ENCODE measurements around the gene GLOD4.
A peak's percentile ranks its signal among the peaks of the same experiment; 100 is the strongest.

GLOD4 gene

DNA sequence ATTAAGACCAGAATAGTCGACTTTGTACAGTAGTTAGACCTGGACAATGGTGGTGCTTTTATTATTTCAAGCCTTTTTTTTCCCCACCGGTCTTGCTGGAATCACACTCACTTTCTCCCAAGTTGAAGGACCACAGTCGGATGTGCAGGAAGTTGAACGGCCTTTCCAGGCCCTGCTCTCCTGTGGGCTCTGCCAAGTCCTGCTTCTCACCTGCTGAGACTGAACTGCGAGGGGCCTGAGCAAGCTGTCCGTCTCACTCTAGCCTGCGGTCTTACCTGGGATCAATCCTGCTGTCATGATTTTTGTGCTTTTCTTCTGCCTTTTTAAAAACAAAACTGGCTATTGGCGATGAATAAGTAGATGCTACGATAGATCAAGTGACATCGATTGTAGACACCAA is 48.3 kb downstream of the GLOD4 start:
- TF ChIP-seq, protein P1, sequence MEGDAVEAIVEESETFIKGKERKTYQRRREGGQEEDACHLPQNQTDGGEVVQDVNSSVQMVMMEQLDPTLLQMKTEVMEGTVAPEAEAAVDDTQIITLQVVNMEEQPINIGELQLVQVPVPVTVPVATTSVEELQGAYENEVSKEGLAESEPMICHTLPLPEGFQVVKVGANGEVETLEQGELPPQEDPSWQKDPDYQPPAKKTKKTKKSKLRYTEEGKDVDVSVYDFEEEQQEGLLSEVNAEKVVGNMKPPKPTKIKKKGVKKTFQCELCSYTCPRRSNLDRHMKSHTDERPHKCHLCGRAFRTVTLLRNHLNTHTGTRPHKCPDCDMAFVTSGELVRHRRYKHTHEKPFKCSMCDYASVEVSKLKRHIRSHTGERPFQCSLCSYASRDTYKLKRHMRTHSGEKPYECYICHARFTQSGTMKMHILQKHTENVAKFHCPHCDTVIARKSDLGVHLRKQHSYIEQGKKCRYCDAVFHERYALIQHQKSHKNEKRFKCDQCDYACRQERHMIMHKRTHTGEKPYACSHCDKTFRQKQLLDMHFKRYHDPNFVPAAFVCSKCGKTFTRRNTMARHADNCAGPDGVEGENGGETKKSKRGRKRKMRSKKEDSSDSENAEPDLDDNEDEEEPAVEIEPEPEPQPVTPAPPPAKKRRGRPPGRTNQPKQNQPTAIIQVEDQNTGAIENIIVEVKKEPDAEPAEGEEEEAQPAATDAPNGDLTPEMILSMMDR (conservative IDR thresholded peaks at IDR 0.05; ENCODE audit: low read depth, low read length) = no peak
- H3K4me3 ChIP-seq (ENCODE audit: low read length) = peak overlapping the region; percentile 73
- no peak for DNase-seq (ENCODE audit: low read depth)

DNA sequence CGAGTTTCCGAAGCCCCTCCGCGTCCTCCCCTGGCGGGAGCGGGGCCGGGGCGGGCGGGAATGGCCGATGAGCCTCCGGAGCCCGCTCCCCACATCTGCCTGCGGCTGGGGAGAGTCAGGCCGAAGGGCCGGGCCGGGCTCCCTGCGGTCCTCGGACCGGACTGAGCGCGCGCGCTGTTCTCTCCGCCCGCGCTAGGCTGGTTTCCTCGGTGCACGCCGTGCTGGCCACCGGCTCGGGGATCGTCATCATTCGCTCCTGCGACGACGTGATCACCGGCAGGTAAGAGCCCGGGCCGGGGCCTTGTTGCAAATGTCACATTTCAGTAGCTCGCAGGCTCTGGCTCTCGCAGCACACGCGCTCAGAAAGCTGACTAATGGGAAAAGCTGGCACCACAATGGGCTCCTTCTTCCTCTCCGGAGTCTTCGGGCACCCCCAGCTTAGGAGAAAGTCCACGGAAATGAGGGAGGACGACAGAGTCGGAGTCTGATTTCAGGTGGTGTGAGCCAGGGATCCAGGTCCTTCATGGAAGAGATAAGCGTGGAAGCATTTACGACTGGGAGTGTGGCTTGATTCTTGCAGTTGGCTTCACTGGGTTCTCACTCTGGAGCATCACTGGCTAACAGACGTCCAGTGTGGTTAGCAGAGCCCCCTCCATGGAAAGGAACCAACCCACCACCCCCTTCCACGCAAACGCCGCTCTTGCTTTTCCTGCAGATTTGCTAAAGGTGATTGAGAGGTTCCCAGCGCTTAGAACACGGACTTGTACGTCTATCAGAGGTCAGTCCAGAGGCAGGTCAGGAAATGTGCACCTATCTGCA is 49.0 kb downstream of the GLOD4 start:
- DNase-seq (ENCODE audit: low read depth) = no peak
- TF ChIP-seq, protein P1 (conservative IDR thresholded peaks at IDR 0.05; ENCODE audit: low read depth, low read length) = no peak
- H3K4me3 ChIP-seq (ENCODE audit: low read length) = peak overlapping the region; percentile 73

DNA sequence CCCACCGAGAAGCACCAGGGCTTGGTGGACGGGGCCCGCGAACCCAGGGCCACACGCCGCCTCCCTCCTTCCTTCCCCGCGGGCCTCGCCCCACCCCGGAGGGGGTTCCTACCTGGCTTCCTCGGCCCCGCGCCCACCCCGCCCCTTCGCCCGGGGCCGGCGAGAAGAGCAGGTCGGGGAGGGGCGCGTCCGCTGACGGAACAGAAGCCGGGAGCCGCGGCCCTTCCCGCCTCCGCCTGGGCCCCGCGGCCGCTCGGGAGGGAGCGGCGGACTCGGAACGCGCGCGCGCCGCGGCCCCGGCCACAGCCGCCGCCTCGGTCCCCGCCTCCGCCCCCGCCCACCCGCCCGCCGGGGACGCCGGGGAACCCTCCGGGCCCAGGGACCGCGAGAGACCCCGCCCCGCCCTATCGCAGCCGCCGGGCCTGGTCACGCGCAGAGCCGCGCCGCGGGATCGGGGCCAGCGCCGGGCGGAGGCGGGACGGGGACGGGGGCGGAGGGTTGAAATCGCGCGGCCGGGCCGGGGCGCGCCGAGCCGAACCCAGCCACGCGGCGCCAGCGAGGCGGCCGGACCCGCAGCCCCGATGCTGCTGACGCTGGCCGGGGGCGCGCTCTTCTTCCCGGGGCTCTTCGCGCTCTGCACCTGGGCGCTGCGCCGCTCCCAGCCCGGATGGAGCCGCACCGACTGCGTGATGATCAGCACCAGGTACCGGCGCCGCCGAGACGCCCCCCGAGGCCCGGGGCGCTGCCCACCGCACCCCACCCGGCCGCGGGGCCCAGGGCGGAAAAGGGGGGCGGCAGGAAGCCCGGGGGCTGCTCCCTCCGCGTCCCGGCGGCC is 49.8 kb downstream of the GLOD4 start, which contains the start of gene TLCD3A:
Gene TLCD3A (plus strand): TSS at position 530 of the 835 bp plus-strand sequence. CDS start 52 bp downstream, at position 582.
- H3K4me3 ChIP-seq (ENCODE audit: low read length) = peak within 1 kb of the TSS; percentile 73
- no peak for DNase-seq (ENCODE audit: low read depth)
- TF ChIP-seq, protein P1 (conservative IDR thresholded peaks at IDR 0.05; ENCODE audit: low read depth, low read length) = no peak

DNA sequence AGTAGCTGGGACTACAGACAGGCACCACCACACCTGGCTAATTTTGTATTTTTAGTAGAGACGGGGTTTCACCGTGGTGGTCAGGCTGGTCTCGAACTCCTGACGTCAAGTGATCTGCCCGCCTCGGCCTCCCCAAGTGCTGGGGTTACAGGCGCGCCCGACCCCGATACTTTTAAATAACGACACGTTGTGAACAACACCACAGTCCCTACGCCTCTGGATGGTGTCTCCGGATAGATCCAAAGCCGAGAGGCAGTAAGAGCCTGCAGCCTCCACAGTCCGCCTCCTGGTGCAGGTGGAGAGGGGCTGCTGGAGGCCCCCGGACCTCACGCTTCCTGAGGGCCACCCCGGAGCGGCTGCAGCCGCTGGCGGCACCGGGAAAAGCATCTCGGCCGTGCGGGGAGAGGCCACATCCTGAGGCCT is 50.4 kb downstream of the GLOD4 start:
- TF ChIP-seq, protein P1 (conservative IDR thresholded peaks at IDR 0.05; ENCODE audit: low read depth, low read length) = no peak
- DNase-seq (ENCODE audit: low read depth) = no peak
- H3K4me3 ChIP-seq (ENCODE audit: low read length) = peak overlapping the region; percentile 63

DNA sequence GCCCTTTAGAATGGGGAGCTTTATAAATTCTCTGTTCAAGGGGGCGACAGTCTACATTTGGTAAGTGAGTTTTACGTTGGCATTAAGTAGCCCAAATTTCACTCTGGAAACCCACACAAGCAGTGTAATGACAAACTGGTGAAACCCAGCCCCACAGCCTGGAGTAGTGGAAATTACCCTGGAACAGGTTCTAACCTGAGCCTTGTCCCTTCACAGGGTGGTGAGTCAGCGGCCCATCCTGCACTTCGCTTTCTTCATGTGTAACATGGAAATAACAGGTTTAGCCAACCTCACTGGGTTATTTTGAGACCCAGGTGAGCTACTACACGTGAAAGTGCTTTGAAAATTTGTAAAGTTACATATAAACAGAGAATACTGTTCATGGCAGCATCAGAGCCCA is 53.2 kb downstream of the GLOD4 start:
- no peak for DNase-seq (ENCODE audit: low read depth)
- no peak overlapping the region for H3K4me3 ChIP-seq (ENCODE audit: low read length)
- TF ChIP-seq, protein P1 (conservative IDR thresholded peaks at IDR 0.05; ENCODE audit: low read depth, low read length) = no peak

DNA sequence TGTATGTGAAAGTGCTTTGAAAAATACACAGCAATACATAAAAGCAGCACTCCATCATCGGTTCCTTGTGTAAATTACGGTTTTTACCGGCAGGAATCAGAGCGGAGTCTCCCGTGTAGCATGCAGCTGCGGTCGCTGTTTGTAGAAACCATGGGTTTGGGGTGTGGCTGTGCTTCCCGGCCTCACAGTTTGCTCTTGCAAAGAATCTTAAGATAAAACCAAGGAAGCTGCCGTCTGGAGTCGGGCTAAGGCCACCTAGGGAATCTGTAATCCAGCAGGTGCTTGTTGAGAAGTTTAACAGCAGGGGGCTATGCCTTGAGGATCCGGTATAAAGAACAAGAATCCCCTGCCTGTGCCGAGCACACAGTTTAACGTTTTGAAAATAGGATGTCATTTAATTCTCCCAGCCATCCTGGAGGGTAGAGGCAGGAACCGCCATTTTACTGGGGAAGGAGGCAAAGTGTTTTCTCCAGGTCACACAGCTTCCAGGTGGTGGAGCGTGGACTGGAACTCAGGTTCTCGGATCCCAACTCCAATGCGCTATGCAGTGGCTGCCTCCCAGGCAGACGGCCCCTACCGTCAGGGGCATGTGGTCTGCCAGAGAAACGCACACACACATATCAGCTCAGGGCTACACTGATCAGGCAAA is 55.7 kb downstream of the GLOD4 start:
- DNase-seq (ENCODE audit: low read depth) = no peak
- H3K4me3 ChIP-seq (ENCODE audit: low read length) = no peak overlapping the region
- TF ChIP-seq, protein P1 (conservative IDR thresholded peaks at IDR 0.05; ENCODE audit: low read depth, low read length) = no peak

All from retinal pigment epithelial cell (primary cell).